Liver (tissue), 9 donors: ENCODE results near the gene COL5A1. TPM values are rescaled to one million over a fixed set of nuclear protein-coding genes. Genes with fewer than 3 reads are reported as not detected.

Source experiments
- DNase-seq: peaks from one replicate; pipeline ENCODE4 v3.0.0-alpha.2; 2017; ENCODE audit warnings: low spot score
- H3K27ac ChIP-seq, 2 donors: one replicate each; pipeline ENCODE4 v1.7.0; 2013; ENCODE audit warnings: inconsistent platforms in 2 of 2, low read length in 2 of 2, control low read depth in 1 of 2, low read depth in 1 of 2, mild to moderate bottlenecking in 1 of 2
- H3K27me3 ChIP-seq, 4 donors: one replicate each; pipeline versions ENCODE4 v1.6.1 to v1.7.0; 2013; ENCODE audit warnings: low read length in 3 of 4, inconsistent platforms in 1 of 4, mild to moderate bottlenecking in 1 of 4, moderate library complexity in 1 of 4; ENCODE audit not compliant: control insufficient read depth in 4 of 4, insufficient read depth in 4 of 4
- H3K36me3 ChIP-seq, 4 donors: one replicate each; pipeline versions ENCODE4 v1.6.1 to v1.7.0; 2013; ENCODE audit warnings: low read length in 3 of 4, mild to moderate bottlenecking in 3 of 4, low read depth in 1 of 4, moderate library complexity in 1 of 4; ENCODE audit not compliant: control insufficient read depth in 4 of 4, insufficient read depth in 3 of 4
- H3K4me1 ChIP-seq, 4 donors: one replicate each; pipeline versions ENCODE4 v1.6.1 to v1.7.0; 2013; ENCODE audit warnings: low read length in 3 of 4, mild to moderate bottlenecking in 3 of 4, moderate library complexity in 1 of 4; ENCODE audit not compliant: control insufficient read depth in 4 of 4, insufficient read depth in 4 of 4
- H3K4me3 ChIP-seq, 3 donors: one replicate each; pipeline versions ENCODE4 v1.6.1 to v1.7.0; 2013; ENCODE audit warnings: low read length in 3 of 3, control low read depth in 1 of 3, low read depth in 1 of 3, mild to moderate bottlenecking in 1 of 3
- H3K9ac ChIP-seq, 2 donors: one replicate each; pipeline ENCODE4 v1.7.0; 2013; ENCODE audit warnings: low read length in 2 of 2, mild to moderate bottlenecking in 2 of 2, moderate library complexity in 2 of 2, control low read depth in 1 of 2, low read depth in 1 of 2
- H3K9me3 ChIP-seq, 4 donors: one replicate each; pipeline versions ENCODE4 v1.6.1 to v1.7.0; 2013; ENCODE audit warnings: low read length in 3 of 4; ENCODE audit not compliant: control insufficient read depth in 4 of 4
- ATF3 ChIP-seq: IDR thresholded peaks from 2 replicates; pipeline ENCODE4 v1.6.1; 2016; ENCODE audit warnings: antibody characterized with exemption
- EGR1 ChIP-seq, 2 donors: IDR thresholded peaks; 2 replicates each; pipeline ENCODE4 v1.6.1; 2016 to 2018; ENCODE audit warnings: antibody characterized with exemption in 2 of 2, low read depth in 2 of 2
- FOXA2 ChIP-seq: IDR thresholded peaks from 2 replicates; pipeline ENCODE4 v1.6.1; 2016; ENCODE audit warnings: antibody characterized with exemption
- GABPA ChIP-seq, 2 donors: IDR thresholded peaks in 1 of 2; conservative IDR thresholded peaks in 1 of 2; 2 replicates each; pipeline ENCODE4 v1.6.1; 2016; ENCODE audit warnings: antibody characterized with exemption in 2 of 2, mild to moderate bottlenecking in 1 of 2, moderate library complexity in 1 of 2
- JUND ChIP-seq, 2 donors: IDR thresholded peaks; 2 replicates each; pipeline ENCODE4 v1.6.1; 2016; ENCODE audit warnings: antibody characterized with exemption in 2 of 2
- MAX ChIP-seq: IDR thresholded peaks from 2 replicates; pipeline ENCODE4 v1.6.1; 2016; ENCODE audit warnings: antibody characterized with exemption
- NR2F2 ChIP-seq: IDR thresholded peaks from 2 replicates; pipeline ENCODE4 v1.6.1; 2016; ENCODE audit warnings: antibody characterized with exemption
- RAD21 ChIP-seq, 2 donors: IDR thresholded peaks; 2 replicates each; pipeline ENCODE4 v1.6.1; 2016; ENCODE audit warnings: antibody characterized with exemption in 2 of 2, mild to moderate bottlenecking in 2 of 2
- RXRA ChIP-seq, 2 donors: IDR thresholded peaks; 2 replicates each; pipeline ENCODE4 v1.6.1; 2017 to 2018; ENCODE audit warnings: antibody characterized with exemption in 2 of 2, mild to moderate bottlenecking in 1 of 2
- SP1 ChIP-seq: IDR thresholded peaks from 2 replicates; pipeline ENCODE4 v1.6.1; 2018; ENCODE audit warnings: antibody characterized with exemption, mild to moderate bottlenecking
- TAF1 ChIP-seq: conservative IDR thresholded peaks from 2 replicates; pipeline ENCODE4 v1.6.1; 2016; ENCODE audit warnings: antibody characterized with exemption, mild to moderate bottlenecking
- YY1 ChIP-seq: IDR thresholded peaks from 2 replicates; pipeline ENCODE4 v1.6.1; 2016; ENCODE audit warnings: antibody characterized with exemption, mild to moderate bottlenecking
- ZBTB33 ChIP-seq: IDR thresholded peaks from 2 replicates; pipeline ENCODE4 v1.6.1; 2016; ENCODE audit warnings: antibody characterized with exemption
- WGBS: extraction: QIAGEN DNeasy Blood & Tissue Kit; methylation state at CpG from one replicate; pipeline ENCODE4 v1.1.7; 2013; 5-methylcytosine and 5-hydroxymethylcytosine counted together
- polyA plus RNA-seq, 2 donors: library from polyadenylated mRNA; stranded (reverse) in 1 of 2; unstranded in 1 of 2; fragments of 200-250 nt in 1 of 2; fragments of >200 nt in 1 of 2; fragmentation: Nextera tagmentation in 1 of 2; extraction: Ambion mirVana in 1 of 2; gene quantifications; one replicate each; pipeline versions ENCODE4 v1.2.1 to v1.2.3, GENCODE V29; 2013 to 2015
- total RNA-seq, 2 donors: library from RNA; depleted of rRNA; stranded (reverse); fragments of >200 nt; gene quantifications; one replicate each; pipeline ENCODE4 v1.2.3, GENCODE V29; 2014
- TF ChIP-seq, protein P1 (sequence below): IDR thresholded peaks from 2 replicates; pipeline ENCODE4 v1.6.1; 2016; ENCODE audit warnings: antibody characterized with exemption, mild to moderate bottlenecking
- donor health status: healthy.
- donor health status: healthy.
- donor health status: healthy.
- donor health status: healthy.
- donor health status: healthy.

The COL5A1 gene
- total and polyA plus RNA-seq, 4 donors: 0.67 to 15.6 (median 11.2) TPM

GRCh38 chr9:134694368-134694665 lies 52.7 kb downstream of the COL5A1 start:
- Histone ChIP-seq H3K9ac (no peak overlapping the region), H3K4me1 (peaks cover 0 to 4% (median 0%) of the 10 kb centered on the region in 4 donors), H3K36me3 (no peaks in the 10 kb centered on the region), H3K27ac (no peak overlapping the region), H3K9me3 (no peaks in the 10 kb centered on the region), H3K27me3 (no peaks in the 10 kb centered on the region), H3K4me3 (no peak overlapping the region)
- 79% methylated on average over 6 of the region's 6 CpGs for WGBS
- TF ChIP-seq EGR1 (IDR thresholded peaks at IDR 0.05; ENCODE audit: low read depth in 2 of 2): no peak
- TF ChIP-seq TAF1: no peak
- no peak for TF ChIP-seq NR2F2
- no peak for TF ChIP-seq YY1
- TF ChIP-seq SP1: no peak
- TF ChIP-seq GABPA (IDR thresholded peaks at IDR 0.05 in 1 of 2, conservative IDR thresholded peaks at IDR 0.05 in 1 of 2): no peak
- no peak for TF ChIP-seq RXRA (IDR thresholded peaks at IDR 0.05)
- TF ChIP-seq JUND (IDR thresholded peaks at IDR 0.05): no peak
- no peak for TF ChIP-seq ATF3
- TF ChIP-seq, protein P1, sequence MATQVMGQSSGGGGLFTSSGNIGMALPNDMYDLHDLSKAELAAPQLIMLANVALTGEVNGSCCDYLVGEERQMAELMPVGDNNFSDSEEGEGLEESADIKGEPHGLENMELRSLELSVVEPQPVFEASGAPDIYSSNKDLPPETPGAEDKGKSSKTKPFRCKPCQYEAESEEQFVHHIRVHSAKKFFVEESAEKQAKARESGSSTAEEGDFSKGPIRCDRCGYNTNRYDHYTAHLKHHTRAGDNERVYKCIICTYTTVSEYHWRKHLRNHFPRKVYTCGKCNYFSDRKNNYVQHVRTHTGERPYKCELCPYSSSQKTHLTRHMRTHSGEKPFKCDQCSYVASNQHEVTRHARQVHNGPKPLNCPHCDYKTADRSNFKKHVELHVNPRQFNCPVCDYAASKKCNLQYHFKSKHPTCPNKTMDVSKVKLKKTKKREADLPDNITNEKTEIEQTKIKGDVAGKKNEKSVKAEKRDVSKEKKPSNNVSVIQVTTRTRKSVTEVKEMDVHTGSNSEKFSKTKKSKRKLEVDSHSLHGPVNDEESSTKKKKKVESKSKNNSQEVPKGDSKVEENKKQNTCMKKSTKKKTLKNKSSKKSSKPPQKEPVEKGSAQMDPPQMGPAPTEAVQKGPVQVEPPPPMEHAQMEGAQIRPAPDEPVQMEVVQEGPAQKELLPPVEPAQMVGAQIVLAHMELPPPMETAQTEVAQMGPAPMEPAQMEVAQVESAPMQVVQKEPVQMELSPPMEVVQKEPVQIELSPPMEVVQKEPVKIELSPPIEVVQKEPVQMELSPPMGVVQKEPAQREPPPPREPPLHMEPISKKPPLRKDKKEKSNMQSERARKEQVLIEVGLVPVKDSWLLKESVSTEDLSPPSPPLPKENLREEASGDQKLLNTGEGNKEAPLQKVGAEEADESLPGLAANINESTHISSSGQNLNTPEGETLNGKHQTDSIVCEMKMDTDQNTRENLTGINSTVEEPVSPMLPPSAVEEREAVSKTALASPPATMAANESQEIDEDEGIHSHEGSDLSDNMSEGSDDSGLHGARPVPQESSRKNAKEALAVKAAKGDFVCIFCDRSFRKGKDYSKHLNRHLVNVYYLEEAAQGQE: no peak
- no peak for TF ChIP-seq FOXA2
- no peak for TF ChIP-seq RAD21 (IDR thresholded peaks at IDR 0.05)
- no peak for TF ChIP-seq ZBTB33
- no peak for DNase-seq

DNA sequence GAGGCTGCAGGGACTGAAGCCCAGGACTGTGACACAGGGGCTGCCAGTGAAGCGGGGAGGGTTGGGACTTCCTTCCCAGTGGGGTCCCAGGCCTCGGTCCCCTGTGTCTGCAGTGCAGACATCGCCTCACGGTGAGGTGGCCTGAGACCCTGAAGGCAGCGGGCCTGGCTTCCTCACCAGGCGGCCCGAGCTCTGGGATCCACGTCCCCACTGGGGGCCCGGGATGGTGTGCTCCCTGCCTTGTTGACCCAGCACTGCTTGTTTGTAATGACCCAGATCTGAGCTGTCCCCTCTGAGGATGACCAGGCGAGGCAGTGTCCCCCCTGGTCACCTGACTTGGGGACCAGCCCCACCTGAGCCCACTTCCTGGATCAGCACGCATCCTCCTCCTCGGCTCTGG lies 53.1 kb downstream of the COL5A1 start:
- no peak overlapping the region for H3K27ac ChIP-seq
- no peak overlapping the region for H3K9ac ChIP-seq
- no peaks in the 10 kb centered on the region for H3K36me3 ChIP-seq
- peaks cover 0 to 4% (median 0%) of the 10 kb centered on the region in 4 donors for H3K4me1 ChIP-seq
- WGBS: 86% methylated on average over 12 of the region's 12 CpGs
- no peak overlapping the region for H3K4me3 ChIP-seq
- DNase-seq: no peak
- TF ChIP-seq FOXA2: no peak
- TF ChIP-seq NR2F2: no peak
- TF ChIP-seq GABPA (IDR thresholded peaks at IDR 0.05 in 1 of 2, conservative IDR thresholded peaks at IDR 0.05 in 1 of 2): no peak
- no peak for TF ChIP-seq TAF1
- no peaks in the 10 kb centered on the region for H3K27me3 ChIP-seq
- H3K9me3 ChIP-seq: no peaks in the 10 kb centered on the region

DNA sequence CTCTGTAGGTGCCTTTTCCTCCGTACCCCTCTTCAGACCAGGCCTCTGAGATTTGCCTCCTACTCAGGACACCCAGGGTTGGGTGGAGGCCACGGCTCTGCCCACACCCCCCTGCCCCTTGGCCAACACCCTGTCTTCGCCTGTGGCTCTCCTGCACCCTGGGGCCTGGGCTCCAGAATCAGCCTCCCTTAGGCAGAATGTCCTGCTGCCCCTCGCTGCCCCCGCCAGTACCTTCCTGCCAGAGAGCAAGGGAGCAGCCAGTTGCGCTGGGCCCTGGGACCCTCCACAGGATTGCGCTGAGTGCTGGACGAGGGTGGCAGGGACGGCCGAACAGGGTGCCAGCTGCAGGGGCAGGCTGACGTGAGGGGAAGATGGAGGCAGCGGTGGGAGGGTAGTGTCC lies 53.5 kb downstream of the COL5A1 start:
- no peaks in the 10 kb centered on the region for H3K27me3 ChIP-seq
- H3K36me3 ChIP-seq: no peaks in the 10 kb centered on the region
- H3K4me3 ChIP-seq: no peak overlapping the region
- TF ChIP-seq MAX (no peak), FOXA2 (no peak), TAF1 (no peak), SP1 (no peak)
- H3K4me1 ChIP-seq: peaks cover 0 to 4% (median 0%) of the 10 kb centered on the region in 4 donors
- 88% methylated on average over 12 of the region's 12 CpGs for WGBS
- DNase-seq: no peak
- H3K9me3 ChIP-seq: no peaks in the 10 kb centered on the region
- H3K27ac ChIP-seq: no peak overlapping the region
- no peak overlapping the region for H3K9ac ChIP-seq
